ENCODE measurements around the gene ANXA10.

The ANXA10 gene

DNA sequence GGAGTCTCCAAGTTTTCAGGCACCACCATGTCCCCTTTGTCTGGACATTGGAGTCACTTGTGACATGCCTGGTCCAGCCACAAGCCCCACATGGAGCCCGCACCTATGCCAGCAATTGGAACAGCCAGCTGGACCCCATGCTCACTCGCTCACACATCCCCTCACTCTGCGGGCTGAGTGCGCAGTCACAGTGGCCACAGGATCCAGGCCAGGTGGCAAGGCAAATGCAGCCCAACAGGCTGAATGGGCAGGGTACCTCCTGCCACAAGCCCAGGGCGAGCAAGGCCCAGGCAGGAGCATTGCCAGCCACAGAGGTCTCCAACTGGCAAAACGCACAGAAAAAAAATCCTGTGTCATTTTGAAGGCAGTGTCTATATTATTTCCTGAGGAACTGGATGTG, 82.0 kb downstream of the ANXA10 start:
- Histone ChIP-seq H3K4me3 (ENCODE audit: insufficient read depth, low read depth, low read length, poor library complexity, severe bottlenecking) (no peak overlapping the region), H3K4me1 (ENCODE audit: control insufficient read depth, insufficient read depth, low read length, poor library complexity, severe bottlenecking) (no peaks in the 10 kb centered on the region), H3K36me3 (ENCODE audit: control insufficient read depth, insufficient read depth, low read length) (no peaks in the 10 kb centered on the region), H3K27me3 (replicated peaks; ENCODE audit: control insufficient read depth, insufficient read depth, low read length, poor library complexity, severe bottlenecking) (no peaks in the 10 kb centered on the region), H3K9me3 (ENCODE audit: control insufficient read depth, low read length) (no peaks in the 10 kb centered on the region), H3K27ac (ENCODE audit: insufficient read depth, low read length, poor library complexity, severe bottlenecking) (no peak overlapping the region)
- DNase-seq, result no peak

DNA sequence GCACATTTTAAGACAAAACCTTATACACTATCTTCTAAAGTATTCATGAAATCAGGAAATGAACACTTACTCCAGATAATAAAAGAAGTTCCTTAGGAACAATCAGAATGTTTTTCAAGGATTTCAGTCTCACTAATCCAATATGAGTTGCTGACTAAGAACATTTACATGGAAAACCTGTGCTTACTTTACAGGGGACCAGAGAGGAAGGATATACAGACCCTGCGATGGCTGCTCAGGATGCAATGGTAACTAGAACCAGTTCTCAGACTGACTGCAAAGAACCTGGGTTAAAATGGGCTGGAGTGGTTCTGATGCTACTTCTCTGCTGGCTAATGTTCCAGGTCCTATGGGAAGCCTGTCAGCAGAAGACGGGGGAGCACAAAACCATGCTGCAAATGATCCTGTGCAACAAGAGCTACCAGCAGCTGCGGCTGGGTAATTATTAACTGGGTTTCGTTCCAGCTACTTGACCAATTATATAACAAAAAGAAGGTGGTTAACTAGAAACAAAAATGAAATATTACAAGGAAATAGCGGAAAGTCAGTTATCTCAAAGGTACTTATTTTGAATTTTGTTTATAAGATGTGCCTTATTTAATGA, 85.3 kb downstream of the ANXA10 start:
- Histone ChIP-seq H3K27ac (ENCODE audit: insufficient read depth, low read length, poor library complexity, severe bottlenecking) (no peak overlapping the region), H3K36me3 (ENCODE audit: control insufficient read depth, insufficient read depth, low read length) (no peaks in the 10 kb centered on the region), H3K4me3 (ENCODE audit: insufficient read depth, low read depth, low read length, poor library complexity, severe bottlenecking) (no peak overlapping the region), H3K4me1 (ENCODE audit: control insufficient read depth, insufficient read depth, low read length, poor library complexity, severe bottlenecking) (no peaks in the 10 kb centered on the region), H3K9me3 (ENCODE audit: control insufficient read depth, low read length) (no peaks in the 10 kb centered on the region), H3K27me3 (replicated peaks; ENCODE audit: control insufficient read depth, insufficient read depth, low read length, poor library complexity, severe bottlenecking) (no peaks in the 10 kb centered on the region)
- no peak for DNase-seq

DNA sequence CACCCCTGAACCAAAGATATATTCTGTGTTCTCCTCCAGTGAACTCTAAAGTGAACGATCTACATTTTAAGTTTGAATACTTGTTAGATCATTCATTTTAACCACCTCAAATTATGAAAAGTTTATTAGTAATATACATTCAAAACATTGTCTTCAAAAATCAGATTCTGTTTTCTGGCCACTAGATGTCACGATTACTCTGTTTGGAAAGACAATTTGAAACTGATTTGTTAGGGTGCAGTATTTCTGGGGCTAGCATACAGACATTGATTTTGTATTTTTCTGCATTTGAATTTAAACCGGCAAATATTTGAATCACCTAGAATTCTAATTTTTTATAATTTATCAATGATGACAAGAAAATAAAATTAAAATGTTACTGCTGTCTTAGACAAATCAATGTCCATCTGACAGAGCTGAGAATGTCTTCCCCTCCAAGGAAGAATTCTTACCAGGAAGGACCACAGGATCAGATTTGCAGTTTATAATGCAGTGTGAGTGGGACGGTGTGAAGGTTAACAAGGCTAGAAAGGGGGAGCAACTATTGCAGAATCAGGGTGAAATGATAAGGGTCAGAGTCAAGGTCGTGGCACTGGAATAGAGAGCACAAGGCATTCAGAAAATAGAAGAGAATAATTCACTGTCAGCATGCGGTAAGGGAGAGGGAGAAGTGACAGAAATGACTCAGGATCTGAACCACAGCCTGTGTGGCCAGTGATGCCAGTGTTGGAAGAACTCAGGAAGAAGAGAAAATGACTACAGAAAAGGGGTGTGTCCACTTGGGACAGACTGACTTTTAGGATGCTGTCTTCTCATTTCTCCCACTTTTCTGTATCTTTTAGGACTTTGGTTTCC, 91.6 kb downstream of the ANXA10 start:
- Histone ChIP-seq H3K36me3 (ENCODE audit: control insufficient read depth, insufficient read depth, low read length) (no peaks in the 10 kb centered on the region), H3K27ac (ENCODE audit: insufficient read depth, low read length, poor library complexity, severe bottlenecking) (no peak overlapping the region), H3K9me3 (ENCODE audit: control insufficient read depth, low read length) (no peaks in the 10 kb centered on the region), H3K4me1 (ENCODE audit: control insufficient read depth, insufficient read depth, low read length, poor library complexity, severe bottlenecking) (no peaks in the 10 kb centered on the region), H3K4me3 (ENCODE audit: insufficient read depth, low read depth, low read length, poor library complexity, severe bottlenecking) (no peak overlapping the region), H3K27me3 (replicated peaks; ENCODE audit: control insufficient read depth, insufficient read depth, low read length, poor library complexity, severe bottlenecking) (no peaks in the 10 kb centered on the region)
- DNase-seq, result no peak

DNA sequence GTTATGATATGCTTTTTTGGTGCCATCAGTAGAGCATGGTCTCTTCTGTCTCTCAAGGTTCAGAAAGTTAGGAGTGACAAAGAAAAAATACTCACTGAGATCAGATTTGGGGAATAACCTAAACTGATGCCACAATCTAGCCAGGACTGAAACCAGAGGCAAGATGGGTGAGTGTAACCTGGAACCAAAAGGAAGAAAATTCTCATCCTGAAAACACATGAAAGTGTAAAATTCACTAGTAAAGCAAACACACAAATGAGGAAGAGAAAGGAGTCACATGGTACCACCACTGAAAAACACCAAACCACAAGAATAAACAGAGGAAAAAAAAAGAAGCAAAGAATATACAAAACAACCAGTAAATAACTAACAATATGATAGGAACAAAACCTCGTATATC, 96.4 kb downstream of the ANXA10 start:
- DNase-seq, result no peak
- Histone ChIP-seq H3K36me3 (ENCODE audit: control insufficient read depth, insufficient read depth, low read length) (no peaks in the 10 kb centered on the region), H3K4me1 (ENCODE audit: control insufficient read depth, insufficient read depth, low read length, poor library complexity, severe bottlenecking) (no peaks in the 10 kb centered on the region), H3K27me3 (replicated peaks; ENCODE audit: control insufficient read depth, insufficient read depth, low read length, poor library complexity, severe bottlenecking) (no peaks in the 10 kb centered on the region), H3K27ac (ENCODE audit: insufficient read depth, low read length, poor library complexity, severe bottlenecking) (no peak overlapping the region), H3K9me3 (ENCODE audit: control insufficient read depth, low read length) (no peaks in the 10 kb centered on the region), H3K4me3 (ENCODE audit: insufficient read depth, low read depth, low read length, poor library complexity, severe bottlenecking) (no peak overlapping the region)

DNA sequence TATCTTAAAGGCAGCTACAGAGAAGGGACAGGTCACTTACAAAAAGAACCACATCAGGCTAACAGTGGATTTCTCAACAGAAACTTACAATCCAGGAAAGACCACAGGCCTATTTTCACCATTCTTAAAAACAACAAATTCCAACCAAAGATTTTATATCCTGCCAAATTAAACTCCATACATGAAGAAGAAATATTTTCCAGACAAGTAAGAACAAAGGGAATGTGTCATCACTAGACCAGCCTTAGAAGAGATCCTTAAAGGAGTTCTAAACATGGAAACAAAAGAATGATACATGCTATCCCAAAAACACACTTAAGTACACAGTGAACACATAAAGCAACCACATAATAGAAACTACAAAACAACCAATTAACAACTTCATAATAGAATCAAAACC, 105.6 kb downstream of the ANXA10 start:
- Histone ChIP-seq H3K36me3 (ENCODE audit: control insufficient read depth, insufficient read depth, low read length) (no peaks in the 10 kb centered on the region), H3K9me3 (ENCODE audit: control insufficient read depth, low read length) (peaks cover 6% of the 10 kb centered on the region), H3K27me3 (replicated peaks; ENCODE audit: control insufficient read depth, insufficient read depth, low read length, poor library complexity, severe bottlenecking) (no peaks in the 10 kb centered on the region), H3K27ac (ENCODE audit: insufficient read depth, low read length, poor library complexity, severe bottlenecking) (no peak overlapping the region), H3K4me1 (ENCODE audit: control insufficient read depth, insufficient read depth, low read length, poor library complexity, severe bottlenecking) (no peaks in the 10 kb centered on the region), H3K4me3 (ENCODE audit: insufficient read depth, low read depth, low read length, poor library complexity, severe bottlenecking) (no peak overlapping the region)
- DNase-seq, result no peak

DNA sequence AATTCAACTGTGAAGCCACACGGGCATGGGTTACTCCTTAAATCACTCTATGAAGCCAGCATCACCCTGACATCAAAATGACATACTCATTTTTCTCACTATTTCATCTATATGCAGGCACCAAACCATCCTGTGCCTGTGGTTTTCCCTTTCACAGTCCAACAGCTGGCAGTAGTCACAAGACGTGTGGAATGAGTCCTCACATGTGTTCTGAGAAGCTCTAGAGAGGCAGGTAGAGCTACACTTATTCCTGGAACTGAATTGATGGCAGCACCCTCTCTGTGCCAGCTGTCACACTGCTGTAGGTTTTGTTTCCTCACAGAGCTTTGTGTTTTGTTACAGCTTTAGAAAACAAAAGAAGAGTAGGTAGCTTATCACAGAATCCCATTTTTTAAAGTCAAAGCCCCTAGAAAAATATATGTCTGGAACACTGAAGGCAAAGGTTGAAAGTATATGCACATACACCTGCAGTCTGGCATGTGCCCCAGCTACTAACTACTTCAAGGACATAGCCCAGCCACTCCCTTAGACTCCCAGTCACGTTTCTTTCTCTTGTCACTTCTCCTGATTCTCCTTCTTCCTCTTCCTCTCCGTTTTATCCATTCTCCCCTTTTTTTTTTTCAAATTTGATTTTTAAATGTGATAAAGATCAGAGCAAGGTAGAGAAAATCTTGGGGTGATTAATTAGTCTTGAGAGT, 107.1 kb downstream of the ANXA10 start:
- Histone ChIP-seq H3K9me3 (ENCODE audit: control insufficient read depth, low read length) (peaks cover 10% of the 10 kb centered on the region), H3K27me3 (replicated peaks; ENCODE audit: control insufficient read depth, insufficient read depth, low read length, poor library complexity, severe bottlenecking) (no peaks in the 10 kb centered on the region), H3K27ac (ENCODE audit: insufficient read depth, low read length, poor library complexity, severe bottlenecking) (no peak overlapping the region), H3K4me1 (ENCODE audit: control insufficient read depth, insufficient read depth, low read length, poor library complexity, severe bottlenecking) (no peaks in the 10 kb centered on the region), H3K36me3 (ENCODE audit: control insufficient read depth, insufficient read depth, low read length) (no peaks in the 10 kb centered on the region), H3K4me3 (ENCODE audit: insufficient read depth, low read depth, low read length, poor library complexity, severe bottlenecking) (no peak overlapping the region)
- no peak for DNase-seq

DNA sequence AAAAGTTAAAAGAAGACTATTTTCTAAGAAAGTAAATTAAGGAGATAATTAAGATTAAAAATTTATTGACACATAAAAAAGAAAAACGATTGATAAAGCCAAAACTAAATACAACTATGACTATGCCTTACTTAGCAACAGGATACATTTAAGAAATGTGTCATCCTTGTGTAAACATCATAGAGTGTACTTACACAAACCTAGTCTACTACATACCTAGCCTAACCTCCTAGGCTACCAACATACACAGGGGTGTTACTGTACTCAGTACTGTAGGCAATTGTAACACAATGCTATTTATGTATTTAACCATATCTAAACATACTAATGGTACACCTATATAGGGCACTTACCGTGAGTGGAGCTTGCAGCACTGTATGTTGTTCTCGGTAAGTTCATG, 108.3 kb downstream of the ANXA10 start:
- no peak for DNase-seq
- Histone ChIP-seq H3K36me3 (ENCODE audit: control insufficient read depth, insufficient read depth, low read length) (no peaks in the 10 kb centered on the region), H3K9me3 (ENCODE audit: control insufficient read depth, low read length) (peaks cover 10% of the 10 kb centered on the region), H3K4me3 (ENCODE audit: insufficient read depth, low read depth, low read length, poor library complexity, severe bottlenecking) (no peak overlapping the region), H3K4me1 (ENCODE audit: control insufficient read depth, insufficient read depth, low read length, poor library complexity, severe bottlenecking) (no peaks in the 10 kb centered on the region), H3K27ac (ENCODE audit: insufficient read depth, low read length, poor library complexity, severe bottlenecking) (no peak overlapping the region), H3K27me3 (replicated peaks; ENCODE audit: control insufficient read depth, insufficient read depth, low read length, poor library complexity, severe bottlenecking) (no peaks in the 10 kb centered on the region)

DNA sequence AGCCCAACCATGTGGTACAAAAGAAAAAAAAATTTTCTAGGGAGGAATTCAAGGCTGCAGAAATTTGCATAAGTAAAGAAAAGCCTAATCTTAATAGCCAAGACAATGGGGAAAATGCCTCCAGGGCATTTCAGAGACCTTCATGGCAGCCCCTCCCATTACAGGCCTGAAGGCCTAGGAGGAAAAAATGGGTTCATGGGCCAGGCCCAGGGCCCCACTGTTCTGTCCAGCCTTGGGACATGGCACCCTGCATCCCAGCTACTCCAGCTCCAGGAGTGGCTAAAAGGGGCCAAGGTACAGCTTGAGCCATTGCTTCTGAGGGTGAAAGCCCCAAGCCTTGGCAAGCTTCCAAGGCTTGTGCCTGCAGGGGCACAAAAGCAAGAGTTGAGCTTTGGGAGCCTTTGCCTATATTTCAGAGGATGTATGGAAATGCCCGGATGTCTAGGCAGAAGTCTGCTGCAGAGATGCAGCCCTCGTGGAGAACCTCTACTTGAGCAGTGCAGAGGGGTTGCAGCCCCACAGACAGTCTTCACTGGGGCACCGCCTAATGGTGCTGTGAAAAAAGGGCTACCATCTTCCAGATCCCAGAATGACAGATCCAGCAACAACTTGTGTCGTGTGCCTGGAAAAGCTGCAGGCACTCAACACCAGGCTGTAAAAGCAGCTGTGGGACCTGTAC, 111.0 kb downstream of the ANXA10 start:
- H3K27me3 ChIP-seq (replicated peaks; ENCODE audit: control insufficient read depth, insufficient read depth, low read length, poor library complexity, severe bottlenecking), result no peaks in the 10 kb centered on the region
- H3K4me3 ChIP-seq (ENCODE audit: insufficient read depth, low read depth, low read length, poor library complexity, severe bottlenecking), result no peak overlapping the region
- no peaks in the 10 kb centered on the region for H3K4me1 ChIP-seq (ENCODE audit: control insufficient read depth, insufficient read depth, low read length, poor library complexity, severe bottlenecking)
- H3K9me3 ChIP-seq (ENCODE audit: control insufficient read depth, low read length), result peaks cover 10% of the 10 kb centered on the region
- H3K27ac ChIP-seq (ENCODE audit: insufficient read depth, low read length, poor library complexity, severe bottlenecking), result no peak overlapping the region
- DNase-seq, result no peak
- no peaks in the 10 kb centered on the region for H3K36me3 ChIP-seq (ENCODE audit: control insufficient read depth, insufficient read depth, low read length)

DNA sequence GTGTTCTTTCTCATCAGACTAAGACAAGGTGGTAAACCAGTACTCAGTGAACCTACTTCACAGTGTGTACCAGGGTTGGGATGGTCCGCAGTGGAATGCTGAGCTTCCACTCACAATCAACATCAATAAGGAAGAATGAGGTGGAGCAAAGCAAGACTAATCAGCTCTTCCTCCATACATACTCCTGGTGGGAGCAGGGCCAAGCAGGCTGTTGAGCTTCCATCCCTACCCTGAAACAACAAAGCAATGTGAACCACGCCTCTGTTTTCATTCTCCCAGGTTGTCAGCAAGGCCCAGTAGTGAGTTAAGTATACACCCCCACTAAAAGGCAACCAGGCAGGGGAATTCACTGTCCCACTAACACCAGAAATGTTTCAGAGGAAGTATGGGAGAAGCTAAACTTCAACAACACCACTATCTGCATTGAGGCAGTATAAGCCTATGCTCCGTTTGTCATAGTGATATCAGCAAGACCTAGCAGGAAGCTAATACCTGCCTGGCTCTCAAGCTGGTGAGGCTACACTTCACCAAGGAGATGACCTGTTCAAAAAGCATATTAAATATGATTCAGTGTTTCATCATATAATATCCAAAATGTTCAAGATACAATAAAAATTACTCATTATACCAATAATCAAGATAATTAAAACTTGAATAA, 116.7 kb downstream of the ANXA10 start:
- Histone ChIP-seq H3K9me3 (ENCODE audit: control insufficient read depth, low read length) (no peaks in the 10 kb centered on the region), H3K36me3 (ENCODE audit: control insufficient read depth, insufficient read depth, low read length) (no peaks in the 10 kb centered on the region), H3K4me1 (ENCODE audit: control insufficient read depth, insufficient read depth, low read length, poor library complexity, severe bottlenecking) (no peaks in the 10 kb centered on the region), H3K27ac (ENCODE audit: insufficient read depth, low read length, poor library complexity, severe bottlenecking) (no peak overlapping the region), H3K4me3 (ENCODE audit: insufficient read depth, low read depth, low read length, poor library complexity, severe bottlenecking) (no peak overlapping the region), H3K27me3 (replicated peaks; ENCODE audit: control insufficient read depth, insufficient read depth, low read length, poor library complexity, severe bottlenecking) (no peaks in the 10 kb centered on the region)
- no peak for DNase-seq

Data from effector memory CD4-positive, alpha-beta T cell (primary cell).